GM10248 (cell line): ENCODE data around the gene LPIN2.

Experiments used
- CTCF ChIA-PET: fragments of 300-600 bp; sonication (Branson Sonifier 250); formaldehyde crosslinking; extraction: SDS; loops from one replicate; lab custom pipeline; 2021; ENCODE audit warnings: antibody characterized with exemption; lab: Yijun Ruan, JAX
- POLR2A ChIA-PET: fragments of 350-650 bp; sonication (Branson Sonifier 250); formaldehyde crosslinking; extraction: SDS; loops from one replicate; lab custom pipeline; 2020; ENCODE audit warnings: antibody characterized with exemption; lab: Yijun Ruan, JAX
- DNase-seq: peaks from one replicate; pipeline ENCODE4 v3.0.0; 2012; ENCODE audit errors: extremely low spot score
- CTCF ChIP-seq: IDR thresholded peaks from 2 replicates; pipeline ENCODE4 v1.5.1; 2012; ENCODE audit warnings: mild to moderate bottlenecking, low read depth; ENCODE audit errors: extremely low read depth, missing control alignments, control extremely low read depth

The LPIN2 gene

GRCh38 chr18:2964361-2965010 lies 48.5 kb downstream of the LPIN2 start:
- ChIA-PET POLR2A (no interaction called here), CTCF (interaction anchor here (1.3 kb wide), 1 partner anchor 22 kb away, joined by 5 read pairs; no protein-coding TSS in a partner anchor)
- TF ChIP-seq CTCF, result no peak
- DNase-seq, result no peak
